Cardiac atrium fibroblast (primary cell): ENCODE measurements around the gene TMEM126A. TPM values are rescaled to one million over a fixed set of nuclear protein-coding genes. Genes with fewer than 3 reads are reported as not detected.

Source experiments
- total RNA-seq: library from RNA; depleted of rRNA; stranded (reverse); fragments of >200 nt; gene quantifications from 2 replicates; pipeline ENCODE4 v1.2.3, GENCODE V29; 2015

TMEM126A gene
- 27.4 and 35.7 TPM in 2 replicates for total RNA-seq

GRCh38 chr11:85647604-85648299 lies at the start of gene TMEM126A:
Gene TMEM126A (plus strand): TSS chr11:85647967. CDS start chr11:85650256, 2,289 bp downstream.

GRCh38 chr11:85627332-85627997 lies 20.3 kb upstream of the TMEM126A start, which contains the start of gene DLG2:
Gene DLG2 (minus strand): TSS chr11:85627344.

GRCh38 chr11:85627998-85628770 lies 19.6 kb upstream of the TMEM126A start, which contains the start of gene TMEM126B:
Gene TMEM126B (plus strand): TSS chr11:85628593. CDS start chr11:85628608, 15 bp downstream.

GRCh38 chr11:85664615-85665481 lies 17.1 kb downstream of the TMEM126A start, which contains the start of gene CREBZF:
Gene CREBZF (minus strand): TSS chr11:85665129. CDS start chr11:85664875, 254 bp downstream.

GRCh38 chr11:85685820-85686459 lies 38.2 kb downstream of the TMEM126A start, which contains the start of gene CCDC89:
Gene CCDC89 (minus strand): TSS chr11:85686195. CDS start chr11:85686130, 65 bp downstream.

Other genes with a start within 250 kb of the TMEM126A start
- gene DLG2, start 20.6 kb upstream of the TMEM126A start, total RNA-seq, result not detected in 2 replicates
- 47.8 and 51.0 TPM in 2 replicates for gene TMEM126B, start 19.4 kb upstream of the TMEM126A start, total RNA-seq
- 20.3 and 21.7 TPM in 2 replicates for gene CREBZF, start 17.2 kb downstream of the TMEM126A start, total RNA-seq
- 1.3 and 5.3 TPM in 2 replicates for gene CCDC89, start 38.2 kb downstream of the TMEM126A start, total RNA-seq
- gene SYTL2, start 163.2 kb downstream of the TMEM126A start, total RNA-seq, result 10.7 and 12.6 TPM in 2 replicates
- not detected in 2 replicates for gene CCDC83, start 207.4 kb downstream of the TMEM126A start, total RNA-seq